Smooth muscle cell (in vitro differentiated cells): Measurements from ENCODE around the gene HMX1. TPM values are rescaled to one million over a fixed set of nuclear protein-coding genes. Genes with fewer than 3 reads are reported as not detected.

Experiments
- DNase-seq: peaks from one replicate; lab custom pipeline; 2025; ENCODE audit not compliant: unreplicated experiment; lab: John Stamatoyannopoulos, UW
- H2AFZ ChIP-seq: fragments of 200-600 bp; sonication (generic); 2 replicates; pipeline ENCODE4 v1.6.0; 2016; ENCODE audit warnings: antibody characterized with exemption, low read depth, mild to moderate bottlenecking
- H3F3A ChIP-seq: fragments of 200-600 bp; sonication (generic); 2 replicates; pipeline ENCODE4 v1.6.0; 2017; ENCODE audit warnings: antibody characterized with exemption, low read depth
- H3K27ac ChIP-seq: fragments of 200-600 bp; sonication (generic); 2 replicates; pipeline ENCODE4 v1.5.1; 2016; ENCODE audit warnings: low read depth, mild to moderate bottlenecking
- H3K27me3 ChIP-seq: fragments of 200-600 bp; sonication (generic); 2 replicates; pipeline ENCODE4 v1.6.1; 2016; ENCODE audit warnings: low read depth, mild to moderate bottlenecking
- H3K36me3 ChIP-seq: fragments of 200-600 bp; sonication (generic); 2 replicates; pipeline ENCODE4 v1.5.1; 2016; ENCODE audit warnings: low read depth
- H3K4me1 ChIP-seq: fragments of 200-600 bp; sonication (generic); 2 replicates; pipeline ENCODE4 v1.5.1; 2016; ENCODE audit warnings: low read depth
- H3K4me2 ChIP-seq: fragments of 200-600 bp; sonication (generic); 2 replicates; pipeline ENCODE4 v1.6.0; 2016; ENCODE audit warnings: mild to moderate bottlenecking
- H3K4me3 ChIP-seq: fragments of 200-600 bp; sonication (generic); 2 replicates; pipeline ENCODE4 v1.5.1; 2016; ENCODE audit warnings: mild to moderate bottlenecking
- H3K79me2 ChIP-seq: fragments of 200-600 bp; sonication (generic); 2 replicates; pipeline ENCODE4 v1.6.0; 2016; ENCODE audit warnings: low read depth, mild to moderate bottlenecking
- H3K9ac ChIP-seq: fragments of 200-600 bp; sonication (generic); 2 replicates; pipeline ENCODE4 v1.6.0; 2016; ENCODE audit warnings: low read depth
- H3K9me3 ChIP-seq: fragments of 200-600 bp; sonication (generic); replicated peaks from 2 replicates; pipeline ENCODE4 v1.5.1; 2016; ENCODE audit warnings: low read depth
- H4K20me1 ChIP-seq: fragments of 200-600 bp; sonication (generic); 2 replicates; pipeline ENCODE4 v1.6.0; 2016; ENCODE audit warnings: low read depth
- CTCF ChIP-seq: fragments of 200-600 bp; sonication (generic); IDR thresholded peaks from 2 replicates; pipeline ENCODE4 v1.5.1; 2017; ENCODE audit warnings: borderline replicate concordance, mild to moderate bottlenecking, antibody characterized with exemption; ENCODE audit not compliant: insufficient read depth, poor library complexity, severe bottlenecking
- WGBS: methylation state at CpG from one replicate; pipeline ENCODE4 v1.1.7; 2016; ENCODE audit warnings: low lambda C conversion rate; 5-methylcytosine and 5-hydroxymethylcytosine counted together
- polyA plus RNA-seq: library from polyadenylated mRNA; unstranded; fragments of >200 nt; fragmentation: Nextera tagmentation; extraction: Ambion mirVana; gene quantifications from 2 replicates; pipeline ENCODE4 v1.2.1, GENCODE V29; 2016
- total RNA-seq: library from RNA; depleted of rRNA; stranded (reverse); fragments of >200 nt; gene quantifications from 2 replicates; pipeline ENCODE4 v1.2.3, GENCODE V29; 2014

The HMX1 gene
- total and polyA plus RNA-seq, 2 experiments from 2014 or later: not detected

GRCh38 chr4:8895295-8895694, 23.7 kb upstream of the HMX1 start:
- H3K4me3 ChIP-seq: no peak overlapping the region
- DNase-seq: no peak
- no peak overlapping the region for H3K27ac ChIP-seq
- no peak overlapping the region for H2AFZ ChIP-seq
- no peaks in the 10 kb centered on the region for H3K9me3 ChIP-seq
- no peaks in the 10 kb centered on the region for H4K20me1 ChIP-seq
- peaks cover 14% of the 10 kb centered on the region for H3K4me1 ChIP-seq
- TF ChIP-seq CTCF: no peak
- H3K36me3 ChIP-seq: no peaks in the 10 kb centered on the region
- no peak overlapping the region for H3K4me2 ChIP-seq
- no peaks in the 10 kb centered on the region for H3F3A ChIP-seq
- no peak overlapping the region for H3K9ac ChIP-seq
- 91% methylated on average over 6 of the region's 7 CpGs for WGBS
- no peaks in the 10 kb centered on the region for H3K79me2 ChIP-seq
- H3K27me3 ChIP-seq: peaks cover 79% of the 10 kb centered on the region

GRCh38 chr4:8894424-8894816, 22.8 kb upstream of the HMX1 start:
- H3K27me3 ChIP-seq: peaks cover 88% of the 10 kb centered on the region
- H3K4me2 ChIP-seq: peak overlapping the region; percentile 59
- H3K79me2 ChIP-seq: no peaks in the 10 kb centered on the region

GRCh38 chr4:8893624-8894423, 22.2 kb upstream of the HMX1 start:
- 5% methylated on average over 46 of the region's 68 CpGs for WGBS
- no peak overlapping the region for H3K9ac ChIP-seq
- H3K4me2 ChIP-seq: peak overlapping the region; percentile 59
- no peaks in the 10 kb centered on the region for H3F3A ChIP-seq
- H2AFZ ChIP-seq: no peak overlapping the region
- no peak for TF ChIP-seq CTCF
- peaks cover 94% of the 10 kb centered on the region for H3K27me3 ChIP-seq
- H3K4me3 ChIP-seq: no peak overlapping the region
- peaks cover 14% of the 10 kb centered on the region for H3K4me1 ChIP-seq
- no peaks in the 10 kb centered on the region for H3K9me3 ChIP-seq
- no peaks in the 10 kb centered on the region for H4K20me1 ChIP-seq
- no peaks in the 10 kb centered on the region for H3K79me2 ChIP-seq
- DNase-seq: no peak
- no peaks in the 10 kb centered on the region for H3K36me3 ChIP-seq
- H3K27ac ChIP-seq: no peak overlapping the region

More at GRCh38 chr4:8894424-8894816, 22.8 kb upstream of the HMX1 start:
- 22% methylated on average over 6 of the region's 14 CpGs for WGBS
- peaks cover 14% of the 10 kb centered on the region for H3K4me1 ChIP-seq
- no peak overlapping the region for H3K4me3 ChIP-seq
- no peak for TF ChIP-seq CTCF
- no peak overlapping the region for H3K9ac ChIP-seq
- no peaks in the 10 kb centered on the region for H3F3A ChIP-seq
- no peaks in the 10 kb centered on the region for H4K20me1 ChIP-seq
- no peak for DNase-seq
- no peak overlapping the region for H3K27ac ChIP-seq
- no peaks in the 10 kb centered on the region for H3K36me3 ChIP-seq
- H2AFZ ChIP-seq: no peak overlapping the region
- H3K9me3 ChIP-seq: no peaks in the 10 kb centered on the region

- H3K9me3 ChIP-seq: no peaks in the 10 kb centered on the region
- H3K36me3 ChIP-seq: no peaks in the 10 kb centered on the region
- H3K27me3 ChIP-seq: peaks cover 97% of the 10 kb centered on the region
- no peak overlapping the region for H3K27ac ChIP-seq
- H3K9ac ChIP-seq: no peak overlapping the region
- no peaks in the 10 kb centered on the region for H3F3A ChIP-seq
- 7% methylated on average over 30 of the region's 41 CpGs for WGBS
- H4K20me1 ChIP-seq: no peaks in the 10 kb centered on the region
- no peak for TF ChIP-seq CTCF
- no peaks in the 10 kb centered on the region for H3K79me2 ChIP-seq
- no peak overlapping the region for H3K4me3 ChIP-seq
- DNase-seq: no peak
- peak overlapping the region; percentile 59 for H3K4me2 ChIP-seq
- H2AFZ ChIP-seq: no peak overlapping the region
- peaks cover 14% of the 10 kb centered on the region for H3K4me1 ChIP-seq
Observed at GRCh38 chr4:8893227-8893623, 21.6 kb upstream of the HMX1 start.
